GM18861 (cell line): ENCODE measurements around the gene JMJD8.

ENCODE experiments used
- ATAC-seq: cut with Tn5 transposase; IDR thresholded peaks from one replicate; pipeline ENCODE4 v1.9.1; 2021; ENCODE audit not compliant: unreplicated experiment

The JMJD8 gene

GRCh38 chr16:684071-684794 is at the start of gene JMJD8:
JMJD8 (minus strand) TSS chr16:684334; CDS start chr16:684319, 15 bp downstream.
- peak; percentile 53 for ATAC-seq

- no peak for ATAC-seq
Measured at GRCh38 chr16:733382-734207, 49.5 kb upstream of the JMJD8 start.

GRCh38 chr16:732936-733335 is 48.8 kb upstream of the JMJD8 start:
- no peak for ATAC-seq

GRCh38 chr16:732332-732731 is 48.2 kb upstream of the JMJD8 start:
- no peak for ATAC-seq

GRCh38 chr16:730666-731509 is 46.8 kb upstream of the JMJD8 start:
- no peak for ATAC-seq

GRCh38 chr16:729768-730665 is 45.9 kb upstream of the JMJD8 start:
- ATAC-seq: no peak

- ATAC-seq: no peak
Measured at GRCh38 chr16:728890-729744, 45.0 kb upstream of the JMJD8 start.

- peak; percentile 26 for ATAC-seq
Measured at GRCh38 chr16:728131-728889, 44.2 kb upstream of the JMJD8 start.

GRCh38 chr16:727291-727977 is 43.3 kb upstream of the JMJD8 start:
- ATAC-seq: no peak

GRCh38 chr16:726438-727290 is 42.5 kb upstream of the JMJD8 start, which contains the start of the genes CCDC78 and HAGHL:
CCDC78 (minus strand) TSS chr16:726443; CDS start chr16:726367, 76 bp downstream.
HAGHL (plus strand) TSS chr16:727106; CDS start chr16:727510, 404 bp downstream.
- ATAC-seq: no peak

- no peak for ATAC-seq
Measured at GRCh38 chr16:726188-726437, 42.0 kb upstream of the JMJD8 start.

GRCh38 chr16:725463-726187 is 41.5 kb upstream of the JMJD8 start:
- no peak for ATAC-seq

GRCh38 chr16:725041-725376 is 40.9 kb upstream of the JMJD8 start:
- ATAC-seq: no peak

- ATAC-seq: no peak
Measured at GRCh38 chr16:724188-725040, 40.3 kb upstream of the JMJD8 start.

- ATAC-seq: no peak
Measured at GRCh38 chr16:723695-724094, 39.6 kb upstream of the JMJD8 start.
